Diencephalon (tissue), 1 donor: ENCODE data around the gene WRNIP1. TPM values are rescaled to one million over a fixed set of nuclear protein-coding genes. Genes with fewer than 3 reads are reported as not detected.

Experiments
- total RNA-seq: library from RNA; depleted of rRNA; stranded (reverse); fragments of >200 nt; gene quantifications from one replicate; pipeline ENCODE4 v1.2.3, GENCODE V29; 2014

The WRNIP1 gene
- 51.0 TPM for total RNA-seq

GRCh38 chr6:2765166-2765895 is at the start of gene WRNIP1:
Gene WRNIP1, plus strand, starts transcription at chr6:2765393. Its CDS starts 230 bp downstream, at chr6:2765623.

GRCh38 chr6:2750832-2751231 is 14.4 kb upstream of the WRNIP1 start, which contains the start of gene MYLK4:
Gene MYLK4, minus strand, starts transcription at chr6:2750922. Its CDS starts 1,628 bp downstream, at chr6:2749294.

Other genes starting within 250 kb of the WRNIP1 start
- 1.2 TPM for gene MYLK4, start 14.5 kb upstream of the WRNIP1 start, total RNA-seq
- gene SERPINB1, start 76.5 kb downstream of the WRNIP1 start, total RNA-seq = 7.2 TPM
- gene SERPINB9, start 137.9 kb downstream of the WRNIP1 start, total RNA-seq = 18.2 TPM
- 27.5 TPM for gene SERPINB6, start 206.2 kb downstream of the WRNIP1 start, total RNA-seq
- gene NQO2, start 234.5 kb downstream of the WRNIP1 start, total RNA-seq = 14.5 TPM